SW 1271 (cell line): ENCODE data around the gene S100A6.
"Not testable (repeated sequence)": the region's sequence is repeated elsewhere in the genome, so short reads cannot be mapped to it uniquely, and the experiment has no call there.

Experiments used
- DNase-seq, 2 experiments: peaks; one replicate each; lab custom pipeline; 2025; lab: John Stamatoyannopoulos, UW

S100A6 gene

GRCh38 chr1:153535242-153536011 is at the start of gene S100A6:
Gene S100A6 (minus strand): TSS chr1:153535991. CDS start chr1:153535339, 652 bp downstream.
- peak in 1 of 2 experiments; percentile 38 for DNase-seq

- no peak for DNase-seq
Measured at GRCh38 chr1:153585006-153585405, 49.2 kb upstream of the S100A6 start.

DNA sequence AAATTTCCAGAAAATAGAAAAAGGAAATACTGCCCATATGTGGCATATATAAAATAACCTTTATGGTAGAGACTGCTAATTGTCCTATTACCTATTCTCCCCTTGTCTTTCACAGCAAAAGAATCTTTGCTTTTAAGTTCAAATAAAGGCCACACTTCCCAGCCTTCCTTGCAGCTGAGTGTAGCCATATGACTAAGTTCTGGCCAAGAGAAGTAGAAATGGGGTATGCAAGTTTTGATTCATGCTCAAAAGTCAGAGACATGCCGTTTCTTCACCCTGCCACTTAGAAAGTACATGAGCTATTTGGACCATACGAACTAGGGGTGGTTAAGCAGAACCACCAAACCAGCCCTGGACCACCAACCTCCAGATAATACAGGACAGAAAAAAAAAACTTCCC is 48.2 kb upstream of the S100A6 start:
- DNase-seq = no peak

DNA sequence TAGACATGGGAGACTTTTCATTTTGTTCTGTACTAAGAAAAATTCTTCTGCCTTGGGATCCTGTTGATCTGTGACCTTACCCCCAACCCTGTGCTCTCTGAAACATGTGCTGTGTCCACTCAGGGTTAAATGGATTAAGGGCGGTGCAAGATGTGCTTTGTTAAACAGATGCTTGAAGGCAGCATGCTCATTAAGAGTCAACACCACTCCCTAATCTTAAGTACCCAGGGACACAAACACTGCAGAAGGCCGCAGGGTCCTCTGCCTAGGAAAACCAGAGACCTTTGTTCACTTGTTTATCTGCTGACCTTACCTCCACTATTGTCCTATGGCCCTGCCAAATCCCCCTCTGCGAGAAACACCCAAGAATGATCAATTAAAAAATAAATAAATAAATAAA is 47.7 kb upstream of the S100A6 start:
- not testable (repeated sequence) for DNase-seq

DNA sequence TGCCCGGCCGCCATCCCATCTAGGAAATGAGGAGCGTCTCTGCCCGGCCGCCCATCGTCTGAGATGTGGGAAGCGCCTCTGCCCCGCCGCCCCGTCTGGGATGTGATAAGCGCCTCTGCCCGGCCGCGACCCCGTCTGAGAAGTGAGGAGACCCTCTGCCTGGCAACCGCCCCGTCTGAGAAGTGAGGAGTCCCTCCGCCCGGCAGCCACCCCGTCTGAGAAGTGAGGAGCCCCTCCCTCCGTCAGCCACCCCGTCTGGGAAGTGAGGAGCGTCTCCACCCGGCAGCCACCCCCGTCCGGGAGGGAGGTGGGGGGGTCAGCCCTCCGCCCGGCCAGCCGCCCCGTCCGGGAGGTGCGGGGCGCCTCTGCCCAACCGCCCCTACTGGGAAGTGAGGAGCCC is 47.0 kb upstream of the S100A6 start:
- not testable (repeated sequence) for DNase-seq

DNA sequence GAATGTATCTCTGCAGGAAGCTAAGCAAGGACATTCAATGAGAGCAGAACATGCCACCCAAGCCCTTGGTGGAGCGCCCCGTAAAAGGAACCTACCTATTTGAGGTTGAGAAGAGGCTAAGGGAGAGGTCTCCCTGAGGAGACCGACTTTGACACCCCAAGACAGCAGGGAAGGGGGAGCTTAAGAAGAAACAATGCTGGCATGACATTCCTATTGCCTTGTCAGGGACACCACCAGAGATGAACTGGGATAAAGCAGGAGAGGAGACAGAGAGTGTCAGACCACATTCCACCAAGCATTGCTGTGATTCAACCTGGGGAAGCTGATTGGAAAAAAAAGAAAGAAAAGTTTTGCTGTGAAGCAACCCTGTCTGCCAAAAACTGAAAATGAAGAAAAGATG is 43.1 kb upstream of the S100A6 start:
- no peak for DNase-seq

GRCh38 chr1:153578490-153578889 is 42.7 kb upstream of the S100A6 start:
- DNase-seq = no peak

GRCh38 chr1:153577624-153578051 is 41.8 kb upstream of the S100A6 start:
- DNase-seq = no peak

DNA sequence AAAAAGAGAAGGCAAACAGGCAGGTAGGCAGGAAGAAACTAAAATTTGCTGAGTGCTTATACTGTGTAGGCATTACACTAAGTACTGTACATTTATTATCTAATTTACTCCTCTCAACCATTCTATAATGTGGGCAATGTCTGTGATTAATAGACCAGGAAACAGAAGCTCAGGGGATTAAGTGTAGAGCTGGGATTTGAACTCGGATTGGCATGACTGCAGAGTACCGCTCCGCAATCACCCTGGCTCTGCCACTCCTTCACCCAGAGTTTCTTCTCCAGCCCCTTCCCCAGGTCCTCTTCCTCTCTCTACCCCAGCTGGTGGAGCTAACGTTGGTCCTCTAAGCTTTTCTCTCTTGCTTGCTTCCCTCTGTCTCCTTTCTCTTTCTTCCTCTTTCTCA is 41.3 kb upstream of the S100A6 start:
- DNase-seq = no peak

GRCh38 chr1:153575497-153575896 is 39.7 kb upstream of the S100A6 start:
- DNase-seq = not testable (repeated sequence)

DNA sequence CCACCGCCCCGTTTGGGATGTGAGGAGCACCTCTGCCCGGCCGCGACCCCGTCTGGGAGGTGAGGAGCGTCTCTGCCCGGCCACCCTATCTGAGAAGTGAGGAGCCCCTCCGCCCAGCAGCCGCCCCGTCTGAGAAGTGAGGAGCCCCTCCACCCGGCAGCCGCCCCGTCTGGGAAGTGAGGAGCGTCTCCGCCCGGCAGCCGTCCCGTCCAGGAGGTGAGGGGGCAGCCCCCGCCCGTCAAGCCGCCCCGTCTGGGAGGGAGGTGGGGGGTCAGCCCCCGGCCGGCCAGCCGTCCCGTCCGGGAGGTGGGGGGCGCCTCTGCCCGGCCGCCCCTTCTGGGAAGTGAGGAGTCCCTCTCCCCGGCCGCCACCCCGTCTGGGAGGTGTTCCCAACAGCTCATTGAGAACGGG is 39.3 kb upstream of the S100A6 start:
- not testable (repeated sequence) for DNase-seq

- no peak for DNase-seq
Measured at GRCh38 chr1:153573351-153573750, 37.6 kb upstream of the S100A6 start.

DNA sequence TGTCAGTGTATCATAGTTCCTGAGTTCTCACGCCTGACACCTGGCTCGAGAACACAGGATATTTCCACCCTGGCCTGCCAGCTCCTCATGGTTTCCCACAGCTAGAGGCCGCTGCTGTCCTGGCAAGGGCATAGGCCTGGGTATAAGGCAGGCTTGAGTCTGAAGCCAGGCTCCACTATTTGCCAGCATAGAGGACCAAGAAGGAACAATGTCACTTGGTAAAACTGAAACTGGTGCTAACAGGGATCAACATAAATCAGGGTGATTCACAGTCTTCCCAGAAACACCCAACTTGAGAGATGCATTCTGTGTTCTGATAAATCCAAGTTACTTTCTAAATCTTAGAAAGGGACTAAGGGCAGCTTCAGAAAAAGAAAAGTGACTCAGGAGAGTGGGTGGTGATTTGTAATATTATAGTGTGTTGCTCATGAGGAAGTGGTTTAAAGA is 36.8 kb upstream of the S100A6 start:
- peak; percentile 25 to 74 for DNase-seq

- no peak for DNase-seq
Measured at GRCh38 chr1:153571706-153572105, 35.9 kb upstream of the S100A6 start.

DNA sequence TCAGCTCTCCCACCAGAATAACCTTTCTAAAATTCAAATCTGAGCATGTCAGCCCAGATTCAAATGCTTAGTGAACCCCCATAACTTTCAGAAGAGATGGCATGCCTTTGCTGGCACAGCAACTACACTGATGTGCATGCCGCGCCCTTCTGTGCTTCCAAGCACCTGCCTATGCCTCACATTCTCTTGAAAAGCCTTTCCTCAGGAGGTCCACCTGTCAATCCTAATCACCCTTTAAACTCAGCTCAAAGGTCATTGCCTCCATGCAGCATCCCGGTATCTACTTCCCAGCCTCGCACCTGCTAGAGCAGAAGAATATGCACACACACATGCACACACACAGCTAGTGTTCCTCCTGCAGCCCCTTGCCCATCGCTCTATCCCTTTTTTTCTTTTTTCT is 35.1 kb upstream of the S100A6 start:
- no peak for DNase-seq

GRCh38 chr1:153569465-153569864 is 33.7 kb upstream of the S100A6 start:
- DNase-seq = no peak

GRCh38 chr1:153568367-153569099 is 32.7 kb upstream of the S100A6 start:
- peak; percentile 42 to 76 for DNase-seq

- DNase-seq = no peak
Measured at GRCh38 chr1:153567621-153568366, 32.0 kb upstream of the S100A6 start.

- DNase-seq = peak; percentile 84 to 92
Measured at GRCh38 chr1:153566414-153567371, 30.9 kb upstream of the S100A6 start.

DNA sequence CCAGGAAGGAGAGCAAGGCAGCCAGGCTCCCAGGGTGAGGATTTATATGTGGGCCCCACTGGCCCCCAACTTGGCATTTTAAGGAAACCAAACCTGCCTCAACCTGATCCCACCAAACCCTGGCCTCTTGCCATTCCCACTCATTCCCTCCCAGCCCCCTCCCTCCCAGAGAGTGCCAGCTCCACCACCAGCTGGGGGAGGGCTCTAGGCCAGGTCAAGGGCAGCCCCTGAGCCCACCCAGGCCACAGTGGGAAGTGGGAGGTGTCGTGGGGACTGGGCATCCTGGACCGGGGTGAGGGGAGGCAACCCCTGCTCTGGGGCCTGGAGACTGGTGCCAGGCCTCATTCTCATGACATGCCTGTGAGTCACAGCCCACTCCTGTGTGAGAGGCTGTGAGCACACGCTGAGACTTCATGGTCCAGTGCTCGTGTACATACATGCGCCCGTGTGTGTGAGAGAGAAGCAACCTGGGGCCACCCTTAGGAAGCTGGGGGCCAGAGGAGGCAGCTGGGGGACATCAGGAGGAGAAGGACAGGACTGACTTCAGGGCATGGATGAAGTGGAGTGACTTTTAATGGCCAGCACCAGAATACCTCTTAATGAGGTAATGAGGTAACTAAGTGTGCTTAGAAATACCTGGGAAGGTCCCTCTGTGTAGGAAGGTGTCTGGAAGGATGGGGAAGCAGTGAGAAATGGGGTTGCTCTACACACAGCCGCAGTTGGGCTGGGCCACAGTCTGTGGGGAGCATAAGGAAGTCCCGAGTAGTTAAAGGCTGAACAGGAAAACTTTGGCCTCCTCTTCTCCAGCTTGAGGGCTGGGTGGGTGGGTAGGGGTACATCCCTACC is 30.0 kb upstream of the S100A6 start, which contains the start of gene S100A2:
S100A2 (minus strand) TSS at position 316 of the 846 bp plus-strand sequence. CDS start 1,967 bp downstream, outside the sequence.
- peak; percentile 17 to 43 for DNase-seq
